NCI-H128 (cell line): ENCODE results near the gene MS4A1.
"Not testable (repeated sequence)": the region's sequence is repeated elsewhere in the genome, so short reads cannot be mapped to it uniquely, and the experiment has no call there.

Experiments used
- DNase-seq: peaks from one replicate; lab custom pipeline; 2025; ENCODE audit not compliant: unreplicated experiment; lab: John Stamatoyannopoulos, UW

Gene MS4A1

GRCh38 chr11:60502221-60502775 is 46.7 kb downstream of the MS4A1 start:
- no peak for DNase-seq

GRCh38 chr11:60504219-60504905 is 48.7 kb downstream of the MS4A1 start:
- DNase-seq = no peak

DNA sequence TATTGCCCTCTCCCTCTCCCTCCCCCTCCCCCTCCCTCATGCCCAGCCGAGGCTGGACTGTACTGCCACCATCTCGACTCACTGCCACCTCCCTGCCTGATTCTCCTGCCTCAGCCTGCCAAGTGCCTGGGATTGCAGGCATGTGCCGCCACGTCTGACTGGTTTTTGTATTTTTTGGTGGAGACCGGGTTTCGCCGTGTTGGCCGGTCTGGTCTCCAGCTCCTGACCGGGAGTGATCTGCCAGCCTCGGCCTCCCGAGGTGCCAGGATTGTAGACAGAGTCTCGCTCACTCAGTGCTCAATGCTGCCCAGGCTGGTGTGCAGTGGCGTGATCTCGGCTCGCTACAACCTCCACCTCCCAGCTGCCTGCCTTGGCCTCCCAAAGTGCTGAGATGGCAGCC is 54.0 kb downstream of the MS4A1 start:
- DNase-seq = not testable (repeated sequence)

GRCh38 chr11:60510209-60510608 is 54.6 kb downstream of the MS4A1 start:
- DNase-seq = not testable (repeated sequence)

GRCh38 chr11:60511393-60511792 is 55.7 kb downstream of the MS4A1 start:
- DNase-seq = no peak

DNA sequence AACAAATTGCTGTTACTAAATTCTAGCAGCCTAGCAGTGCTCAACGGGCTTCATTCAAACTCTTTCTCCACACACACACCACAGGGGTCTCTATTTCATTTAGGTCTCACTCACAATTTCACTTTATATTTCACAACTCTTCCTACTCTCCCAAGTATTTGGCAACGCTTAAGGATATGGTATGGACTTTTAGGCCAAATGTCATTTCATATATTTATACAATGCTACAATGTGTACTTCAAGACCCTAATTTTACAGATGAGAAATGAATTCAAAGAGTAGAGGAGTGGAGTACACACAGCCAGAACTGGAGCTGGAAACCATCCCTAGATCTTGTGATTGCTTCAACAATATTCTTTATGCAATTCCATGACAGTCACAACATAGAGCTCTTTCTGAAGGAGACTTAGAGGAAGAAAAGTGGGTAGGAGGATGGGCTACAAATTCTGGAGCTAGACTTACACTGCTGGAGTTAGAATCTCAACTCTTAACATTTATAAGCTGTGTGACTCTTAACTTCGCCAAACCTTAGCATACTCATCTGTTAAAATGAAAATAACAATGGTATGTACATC is 57.1 kb downstream of the MS4A1 start:
- no peak for DNase-seq

GRCh38 chr11:60513496-60514460 is 58.1 kb downstream of the MS4A1 start:
- DNase-seq = no peak

- DNase-seq = no peak
Observed at GRCh38 chr11:60515144-60515855, 59.7 kb downstream of the MS4A1 start, which contains the start of gene MS4A13. TSS of gene MS4A13 (plus strand) at chr11:60515392. CDS start at chr11:60518084, 2,692 bp downstream.
